ENCODE measurements around the gene EYS.

GRCh38 chr6:64724091-64724490, 982.9 kb downstream of the EYS start:
- TF ChIP-seq CTCF (IDR thresholded peaks at IDR 0.05) = no peak
- TF ChIP-seq POLR2AphosphoS5 (IDR thresholded peaks at IDR 0.05) = no peak
- TF ChIP-seq POLR2A (IDR thresholded peaks at IDR 0.05) = no peak

Measured in breast epithelium (tissue), 3 donors.